ENCODE measurements around the gene ELL. TPM values are rescaled to one million over a fixed set of nuclear protein-coding genes. Genes with fewer than 3 reads are reported as not detected.

Gene ELL
- total RNA-seq, 1 experiment from 2014 or later = 17.0 TPM

- H3K9ac ChIP-seq (ENCODE audit: extremely low read depth, insufficient read length, low read length) = no peak overlapping the region
- H3K4me1 Mint-ChIP-seq = peaks cover 13 to 14% of the 10 kb centered on the region in 2 experiments
- H3K79me1 ChIP-seq (ENCODE audit: insufficient read depth, low read depth, low read length, poor library complexity, severe bottlenecking) = peaks cover 2% of the 10 kb centered on the region
- no peak overlapping the region for H3K4me3 Mint-ChIP-seq
- H4K20me1 ChIP-seq (ENCODE audit: control insufficient read depth, insufficient read depth, insufficient read length) = peaks cover 3% of the 10 kb centered on the region
- H3K27ac ChIP-seq (ENCODE audit: insufficient read length, low read depth, low read length) = no peak overlapping the region
- no peak overlapping the region for H3T11ph ChIP-seq (ENCODE audit: low read length)
- H3K14ac ChIP-seq (ENCODE audit: insufficient read depth, low read length) = peak overlapping the region; percentile 60
- H4K91ac ChIP-seq (ENCODE audit: insufficient read length, low read depth, low read length) = no peak overlapping the region
- H3K18ac ChIP-seq (ENCODE audit: insufficient read length, low read depth, low read length) = no peak overlapping the region
- no peaks in the 10 kb centered on the region; a peak in 1 of 7 replicates for H3K36me3 Mint-ChIP-seq (ENCODE audit: insufficient read depth in 1 of 3, low read depth in 3 of 3)
- no peaks in the 10 kb centered on the region for H3K23me2 ChIP-seq (ENCODE audit: insufficient read length, low read depth, low read length, poor library complexity, severe bottlenecking)
- no peaks in the 10 kb centered on the region for H3K4me1 ChIP-seq (ENCODE audit: insufficient read depth, low read length)
- no CpG with 5 or more reads among the region's 11 CpGs for WGBS (ENCODE audit: extremely low coverage, insufficient read length, low lambda C conversion rate)
- no peak overlapping the region for H2AK5ac ChIP-seq (ENCODE audit: insufficient read length, low read length)
- H2BK15ac ChIP-seq (ENCODE audit: low read depth, low read length) = no peak overlapping the region
- no peak overlapping the region for H3K4ac ChIP-seq (ENCODE audit: low read depth, low read length)
- no peak for TF ChIP-seq CTCF (conservative IDR thresholded peaks at IDR 0.05)
- H3K9me3 Mint-ChIP-seq = no peaks in the 10 kb centered on the region
- no peak overlapping the region for H2BK20ac ChIP-seq (ENCODE audit: low read depth, low read length, poor library complexity, severe bottlenecking)
- H2BK120ac ChIP-seq (ENCODE audit: low read depth, low read length, poor library complexity, severe bottlenecking) = no peak overlapping the region
- peak overlapping the region; percentile 82 to 92 (median 87) for H3K27ac Mint-ChIP-seq
- H3K9me3 ChIP-seq (ENCODE audit: control insufficient read depth, low read depth, low read length) = no peaks in the 10 kb centered on the region
- no peak overlapping the region for H2BK5ac ChIP-seq (ENCODE audit: insufficient read length, low read length)
- no peak overlapping the region for H3K23ac ChIP-seq (ENCODE audit: insufficient read length, low read depth, low read length)
- no peaks in the 10 kb centered on the region for H3K27me3 Mint-ChIP-seq (ENCODE audit: low read depth)
- no peak overlapping the region for H3K4me2 ChIP-seq (ENCODE audit: insufficient read depth, insufficient read length, low read length)
- H3K27me3 ChIP-seq (ENCODE audit: insufficient read depth, low read length) = no peaks in the 10 kb centered on the region
- no peak overlapping the region for H3K56ac ChIP-seq (ENCODE audit: insufficient read length, low read depth, low read length)
- no peak for DNase-seq
- no peak overlapping the region for H4K5ac ChIP-seq (ENCODE audit: insufficient read length, low read depth, low read length)
- no peak overlapping the region for H4K8ac ChIP-seq (replicated peaks; ENCODE audit: insufficient read length, low read depth, low read length)
- peaks cover 2% of the 10 kb centered on the region; the same call in 1 of the 2 replicates for H3K79me2 ChIP-seq (ENCODE audit: insufficient read depth, low read length)
- no peak overlapping the region for H2BK12ac ChIP-seq (ENCODE audit: insufficient read length, low read depth, low read length)
- H2AFZ ChIP-seq (ENCODE audit: low read length) = no peak overlapping the region
These were observed 14.0 kb downstream of the ELL start for GRCh38 chr19:18507727-18508440.
